K562 (cell line): Measurements from ENCODE around the gene FBXW9. TPM values are rescaled to one million over a fixed set of nuclear protein-coding genes. Genes with fewer than 3 reads are reported as not detected.

Experiments used
- ATAC-seq: fragments of 200-7000 bp; cut with Tn5 transposase; 3 replicates; pipeline ENCODE4 v1.9.1; 2020; ENCODE audit warnings: moderate library complexity
- BruUV-seq: library from RNA; stranded (reverse); fragments of 400-500 nt; replicated peaks from 2 replicates; lab custom pipeline; 2021; lab: Mats Ljungman, UMichigan
- CTCF ChIA-PET: fragments of 300-600 bp; formaldehyde crosslinking; extraction: SDS; loops from one replicate; lab custom pipeline; 2021; ENCODE audit warnings: low intra/inter-chr PET ratio; lab: Yijun Ruan, JAX
- POLR2A ChIA-PET: fragments of 300-600, 350-650 bp; sonication (Branson Sonifier 250); formaldehyde crosslinking; extraction: SDS; loops from one replicate; lab custom pipeline; 2021; ENCODE audit warnings: antibody characterized with exemption, inconsistent platforms; lab: Yijun Ruan, JAX
- DNase-seq, 4 experiments: peaks; one replicate each; pipeline versions ENCODE4 v3.0.0 to v3.0.0-alpha.2; 2011 to 2018; ENCODE audit warnings: low spot score in 3 of 4, mixed read lengths in 3 of 4; ENCODE audit errors: extremely low read depth in 1 of 4
- FAIRE-seq: peaks from 2 replicates; lab custom pipeline; 2011; peaks lifted over from hg19 to GRCh38; lab: Jason Lieb, UNC
- H2AFZ ChIP-seq: 2 replicates; pipeline ENCODE4 v1.6.0; 2011; ENCODE audit warnings: low read depth, low read length, control low read depth, inconsistent platforms
- H3K27ac ChIP-seq: fragments of 200-600 bp; 3 replicates; pipeline ENCODE4 v1.8.0; 2011; ENCODE audit warnings: low read depth, mild to moderate bottlenecking, control low read depth, inconsistent platforms, low read length, moderate library complexity, mixed read lengths; ENCODE audit errors: extremely low read depth
- H3K27me3 ChIP-seq, 2 experiments: fragments of 300-600 bp in 1 of 2; 2 replicates in 1 of 2; 3 replicates in 1 of 2; pipeline versions ENCODE4 v1.6.0 to v1.8.0; 2011; ENCODE audit warnings: inconsistent platforms in 2 of 2, low read length in 2 of 2, mild to moderate bottlenecking in 1 of 2, mixed read lengths in 1 of 2, moderate library complexity in 1 of 2; ENCODE audit not compliant: control insufficient read depth in 2 of 2, insufficient read depth in 2 of 2
- H3K36me3 ChIP-seq: fragments of 300-600 bp; 3 replicates; pipeline ENCODE4 v1.8.0; 2011; ENCODE audit warnings: mild to moderate bottlenecking, low read length, inconsistent platforms; ENCODE audit not compliant: control insufficient read depth, insufficient read depth
- H3K4me1 ChIP-seq, 2 experiments: fragments of 200-600 bp in 1 of 2; replicated peaks in 1 of 2; 2 replicates in 1 of 2; 3 replicates in 1 of 2; pipeline versions ENCODE4 v1.5.1 to v1.8.0; 2011; ENCODE audit warnings: inconsistent platforms in 2 of 2, low read length in 2 of 2, mild to moderate bottlenecking in 1 of 2, mixed read lengths in 1 of 2, moderate library complexity in 1 of 2; ENCODE audit not compliant: control insufficient read depth in 2 of 2, insufficient read depth in 2 of 2
- H3K4me2 ChIP-seq: 2 replicates; pipeline ENCODE4 v1.6.1; 2011; ENCODE audit warnings: low read length, control low read depth, inconsistent platforms, mixed read lengths; ENCODE audit not compliant: insufficient read depth
- H3K4me3 ChIP-seq: fragments of 200-600 bp; sonication (generic), shearing (Covaris generic); 2 replicates; pipeline ENCODE4 v1.5.1; 2016; ENCODE audit warnings: control low read depth, inconsistent platforms
- H3K79me2 ChIP-seq: fragments of 200-600 bp; 3 replicates; pipeline ENCODE4 v1.8.0; 2011; ENCODE audit warnings: low read length, inconsistent platforms; ENCODE audit not compliant: control insufficient read depth, insufficient read depth
- H3K9ac ChIP-seq, 2 experiments: 2 replicates each; pipeline versions ENCODE4 v1.6.0 to v1.6.1; 2011; ENCODE audit warnings: low read depth in 2 of 2, low read length in 2 of 2, control low read depth in 1 of 2, inconsistent platforms in 1 of 2, mild to moderate bottlenecking in 1 of 2, mixed read lengths in 1 of 2; ENCODE audit not compliant: insufficient read depth in 1 of 2
- H3K9me1 ChIP-seq: one replicate; pipeline ENCODE4 v1.6.0; 2011; ENCODE audit warnings: inconsistent platforms, mild to moderate bottlenecking, low read length, moderate library complexity; ENCODE audit not compliant: control insufficient read depth, insufficient read depth
- H3K9me3 ChIP-seq: replicated peaks from 2 replicates; pipeline ENCODE4 v1.5.1; 2011; ENCODE audit warnings: low read depth, low read length, inconsistent platforms; ENCODE audit not compliant: control insufficient read depth, insufficient read depth
- H4K20me1 ChIP-seq: replicated peaks from 2 replicates; pipeline ENCODE4 v1.6.1; 2011; ENCODE audit warnings: low read length, inconsistent platforms, mixed read lengths; ENCODE audit not compliant: control insufficient read depth, insufficient read depth
- CTCFL ChIP-seq: IDR thresholded peaks from 2 replicates; pipeline ENCODE4 v1.6.1; 2011; ENCODE audit warnings: borderline replicate concordance, low read depth, mild to moderate bottlenecking, moderate library complexity, low read length; ENCODE audit not compliant: insufficient read depth, poor library complexity, severe bottlenecking
- DEAF1 ChIP-seq: fragments of 450-650 bp; formaldehyde crosslinking; IDR thresholded peaks from 2 replicates; pipeline ENCODE4 v1.4.0; 2020; ENCODE audit warnings: mild to moderate bottlenecking, moderate library complexity
- KLF16 ChIP-seq: IDR thresholded peaks from 2 replicates; pipeline ENCODE4 v1.6.1; 2016; ENCODE audit warnings: antibody characterized with exemption
- MAFG ChIP-seq: fragments of 450-650 bp; conservative IDR thresholded peaks from 2 replicates; pipeline ENCODE4 v1.6.1; 2016; ENCODE audit warnings: missing genetic modification characterization, missing compliant biosample characterization
- PHB2 ChIP-seq: fragments of 450-650 bp; IDR thresholded peaks from 2 replicates; pipeline ENCODE4 v1.6.1; 2017; ENCODE audit warnings: low read depth
- RAD21 ChIP-seq, 2 experiments: fragments of 250-450 bp in 1 of 2; fragments of 450-650 bp in 1 of 2; sonication (Bioruptor Pico) in 1 of 2; formaldehyde crosslinking in 1 of 2; IDR thresholded peaks in 1 of 2; conservative IDR thresholded peaks in 1 of 2; 2 replicates each; pipeline versions ENCODE4 v1.4.0 to v1.8.0; 2020 to 2022; ENCODE audit warnings: mild to moderate bottlenecking in 2 of 2, moderate library complexity in 1 of 2
- REST ChIP-seq, 2 experiments: fragments of 450-650 bp; formaldehyde crosslinking in 1 of 2; IDR thresholded peaks; 2 replicates each; pipeline versions ENCODE4 v1.4.0 to v1.6.1; 2014 to 2020; ENCODE audit warnings: mild to moderate bottlenecking in 2 of 2, borderline replicate concordance in 1 of 2, low read depth in 1 of 2
- XRCC5 ChIP-seq: fragments of 200-400 bp; formaldehyde crosslinking; IDR thresholded peaks from 2 replicates; pipeline ENCODE4 v1.6.1; 2017; ENCODE audit warnings: low read depth, mild to moderate bottlenecking, low read length
- WGBS: fragments of 100-300 bp; shearing (Covaris generic); methylation state at CpG from one replicate; pipeline ENCODE4 v1.1.6; 2016; ENCODE audit warnings: low coverage, mixed read lengths; ENCODE audit not compliant: insufficient coverage; ENCODE audit errors: missing lambda C conversion rate; 5-methylcytosine and 5-hydroxymethylcytosine counted together
- in situ Hi-C: fragments of 300-500 bp; cut with MboI; formaldehyde crosslinking; loops from 4 replicates; pipeline ENCODE4 v1.15.0; 2018; ENCODE audit warnings: inconsistent platforms, mixed read lengths
- intact Hi-C: fragments of 100-400 bp; cut with micrococcal nuclease; formaldehyde crosslinking; loops from 2 replicates; pipeline ENCODE4 v1.14.2; 2022
- polyA plus RNA-seq, 8 experiments: library from polyadenylated mRNA; depleted of rRNA in 4 of 8; stranded (reverse) in 5 of 8; unstranded in 3 of 8; fragments of >200 nt; fragmentation: Nextera tagmentation in 2 of 8; fragmentation: Illumina TruSeq in 1 of 8; extraction: Ambion mirVana in 2 of 8; extraction: Trizol in 1 of 8; gene quantifications; 2 replicates each; pipeline versions ENCODE4 v1.2.1 to v1.2.3, GENCODE V29; 2011 to 2014; ENCODE audit warnings: inconsistent platforms in 1 of 8, missing spikeins in 1 of 8
- total RNA-seq, 7 experiments: library from RNA; depleted of rRNA in 6 of 7; stranded (reverse); fragments of >200 nt in 6 of 7; fragmentation: Illumina TruSeq in 2 of 7; extraction: Trizol in 2 of 7; gene quantifications; 2 replicates each; pipeline versions ENCODE4 v1.2.1 to v1.2.3, GENCODE V29; 2011 to 2021; ENCODE audit warnings: low replicate concordance in 1 of 7

The FBXW9 gene
- total and polyA plus RNA-seq, 9 of the 15 experiments (the other 6 are each of a cell fraction or from before 2014, with no cell fraction given), result 0.23 to 21.7 (median 6.2) TPM

- FAIRE-seq, result peak; percentile 88
- TF ChIP-seq MAFG (tag) (no peak), RAD21 (CRISPR knock-in tag; conservative IDR thresholded peaks at IDR 0.05 in 1 of 2, IDR thresholded peaks at IDR 0.05 in 1 of 2) (peak; percentile 13 to 68; a peak in 2 of 4 replicates), DEAF1 (CRISPR knock-in tag) (0 out of 2 replicates have a peak, but pooled peaks have one; percentile 18), REST (IDR thresholded peaks at IDR 0.05; ENCODE audit: borderline replicate concordance) (peak; percentile 50; the same call in 1 of the 2 replicates), REST (CRISPR knock-in tag; IDR thresholded peaks at IDR 0.05; ENCODE audit: low read depth) (no peak), CTCFL (peak; percentile 72), KLF16 (0 out of 2 replicates have a peak, but pooled peaks have one; percentile 28), XRCC5 (peak; percentile 75), PHB2 (no peak)
Measured at GRCh38 chr19:12676384-12676792, 20.0 kb downstream of the FBXW9 start.

More at GRCh38 chr19:12676384-12676792, 20.0 kb downstream of the FBXW9 start:
- intact Hi-C loops (no loop called here), in situ Hi-C loops (loop anchor here (10.0 kb wide), 1 partner anchor 472 kb away; no protein-coding TSS in a partner anchor)
- Histone ChIP-seq H2AFZ (no peak overlapping the region), H3K4me3 (no peak overlapping the region), H3K79me2 (peaks cover 13% of the 10 kb centered on the region), H3K9me1 (no peaks in the 10 kb centered on the region), H3K36me3 (peaks cover 78% of the 10 kb centered on the region), H3K9me3 (no peaks in the 10 kb centered on the region), H3K4me2 (no peak overlapping the region), H3K4me1 (peaks cover 0 to 22% of the 10 kb centered on the region in 2 experiments; a peak in 3 of 5 replicates), H3K9ac (0 out of 4 replicates have a peak overlapping the region, but pooled peaks of 1 of the 2 experiments have one; percentile 53), H3K27me3 (no peaks in the 10 kb centered on the region), H3K27ac (no peak overlapping the region), H4K20me1 (no peaks in the 10 kb centered on the region; the same call in none of the 2 replicates)
- CTCF ChIA-PET, result interaction anchor here (0.7 kb wide), 1 partner anchor 171 kb away, joined by 3 read pairs; no protein-coding TSS in a partner anchor
- POLR2A ChIA-PET, result interaction anchor here (0.5 to 1.6 kb wide), 3 partner anchors 10 to 122 kb away, joined by 4 to 5 read pairs (median 4); no protein-coding TSS in a partner anchor
- no TSS peak for BruUV-seq
- 6% methylated on average over 4 of the region's 4 CpGs for WGBS
- ATAC-seq (peak; percentile 82), DNase-seq (peak; percentile 68 to 90 (median 76))
